ENCODE measurements around the gene C14orf119. TPM values are rescaled to one million over a fixed set of nuclear protein-coding genes. Genes with fewer than 3 reads are reported as not detected.
A peak's percentile ranks its signal among the peaks of the same experiment; 100 is the strongest.

The C14orf119 gene
- total and polyA plus RNA-seq, 5 experiments from 2014 or later = 39.4 to 122 (median 62.7) TPM

GRCh38 chr14:23125933-23126524, 30.7 kb downstream of the C14orf119 start:
- ATAC-seq (no peak), DNase-seq (no peak)
- H3K27me3 Mint-ChIP-seq = no peaks in the 10 kb centered on the region
- H3K36me3 Mint-ChIP-seq = peaks cover 0 to 12% (median 0%) of the 10 kb centered on the region in 3 donors
- peak overlapping the region in 2 of 10 donors; percentile 38 to 90 for H3K27ac Mint-ChIP-seq
- H3K4me3 Mint-ChIP-seq = no peak overlapping the region
- POLR2A ChIA-PET = no interaction called here
- H3K4me1 Mint-ChIP-seq = peaks cover 11 to 20% (median 14%) of the 10 kb centered on the region in 4 donors
- H3K9me3 Mint-ChIP-seq = no peaks in the 10 kb centered on the region

GRCh38 chr14:23126548-23127278, 31.4 kb downstream of the C14orf119 start:
- Mint-ChIP-seq H3K4me3 (no peak overlapping the region), H3K4me1 (peaks cover 6 to 15% (median 8%) of the 10 kb centered on the region in 4 donors), H3K27me3 (no peaks in the 10 kb centered on the region), H3K27ac (peak overlapping the region in 2 of 10 donors; percentile 69 to 73), H3K36me3 (peaks cover 0 to 13% (median 0%) of the 10 kb centered on the region in 3 donors), H3K9me3 (no peaks in the 10 kb centered on the region)
- ATAC-seq (no peak), DNase-seq (no peak)
- POLR2A ChIA-PET = no interaction called here

- no peak for DNase-seq
- Mint-ChIP-seq H3K27ac (peak overlapping the region in 4 of 10 donors; percentile 30 to 73 (median 36)), H3K4me3 (no peak overlapping the region), H3K36me3 (peaks cover 0 to 13% (median 0%) of the 10 kb centered on the region in 3 donors), H3K27me3 (no peaks in the 10 kb centered on the region), H3K4me1 (peaks cover 3 to 10% (median 7%) of the 10 kb centered on the region in 4 donors), H3K9me3 (no peaks in the 10 kb centered on the region)
- POLR2A ChIA-PET = no interaction called here
- ATAC-seq = no peak
Measured at GRCh38 chr14:23127861-23128260, 32.6 kb downstream of the C14orf119 start.

- POLR2A ChIA-PET = interaction anchor here (0.6 kb wide), 1 partner anchor 21 kb away, joined by 3 read pairs; no protein-coding TSS in a partner anchor
- ATAC-seq = no peak
- H3K27ac Mint-ChIP-seq = peak overlapping the region in 2 of 10 donors; percentile 41 to 45
Measured at GRCh38 chr14:23128969-23129758, 33.9 kb downstream of the C14orf119 start.

GRCh38 chr14:23129759-23130316, 34.5 kb downstream of the C14orf119 start:
- Mint-ChIP-seq H3K36me3 (peaks cover 0 to 13% (median 0%) of the 10 kb centered on the region in 3 donors), H3K4me1 (peaks cover 3 to 8% (median 7%) of the 10 kb centered on the region in 4 donors), H3K9me3 (no peaks in the 10 kb centered on the region), H3K27ac (peak overlapping the region in 1 of 10 donors; percentile 45), H3K4me3 (no peak overlapping the region), H3K27me3 (no peaks in the 10 kb centered on the region)
- DNase-seq (no peak), ATAC-seq (no peak)
- POLR2A ChIA-PET = no interaction called here

More at GRCh38 chr14:23128969-23129758, 33.9 kb downstream of the C14orf119 start:
- Mint-ChIP-seq H3K4me1 (peaks cover 3 to 8% (median 7%) of the 10 kb centered on the region in 4 donors), H3K4me3 (no peak overlapping the region), H3K9me3 (no peaks in the 10 kb centered on the region), H3K36me3 (peaks cover 0 to 13% (median 0%) of the 10 kb centered on the region in 3 donors), H3K27me3 (no peaks in the 10 kb centered on the region)
- DNase-seq = no peak

GRCh38 chr14:23130871-23131270, 35.6 kb downstream of the C14orf119 start:
- DNase-seq = no peak
- no peaks in the 10 kb centered on the region for H3K9me3 Mint-ChIP-seq

GRCh38 chr14:23131482-23131881, 36.2 kb downstream of the C14orf119 start:
- Mint-ChIP-seq H3K4me3 (no peak overlapping the region), H3K4me1 (peaks cover 3 to 8% (median 6%) of the 10 kb centered on the region in 4 donors), H3K9me3 (no peaks in the 10 kb centered on the region), H3K36me3 (peaks cover 0 to 13% (median 0%) of the 10 kb centered on the region in 3 donors), H3K27me3 (peaks cover 0 to 1% (median 0%) of the 10 kb centered on the region in 5 donors), H3K27ac (no peak overlapping the region)
- ATAC-seq (no peak), DNase-seq (no peak)
- POLR2A ChIA-PET = no interaction called here

More at GRCh38 chr14:23130871-23131270, 35.6 kb downstream of the C14orf119 start:
- peaks cover 3 to 8% (median 7%) of the 10 kb centered on the region in 4 donors for H3K4me1 Mint-ChIP-seq
- H3K36me3 Mint-ChIP-seq = peaks cover 0 to 13% (median 0%) of the 10 kb centered on the region in 3 donors
- ATAC-seq = no peak
- peak overlapping the region in 3 of 10 donors; percentile 22 to 27 (median 27) for H3K27ac Mint-ChIP-seq
- no peak overlapping the region for H3K4me3 Mint-ChIP-seq
- H3K27me3 Mint-ChIP-seq = no peaks in the 10 kb centered on the region
- POLR2A ChIA-PET = no interaction called here

- Mint-ChIP-seq H3K4me1 (peaks cover 3 to 8% (median 5%) of the 10 kb centered on the region in 4 donors), H3K27me3 (peaks cover 0 to 1% (median 0%) of the 10 kb centered on the region in 5 donors), H3K4me3 (no peak overlapping the region), H3K9me3 (no peaks in the 10 kb centered on the region), H3K36me3 (peaks cover 0 to 14% (median 0%) of the 10 kb centered on the region in 3 donors), H3K27ac (peak overlapping the region in 1 of 10 donors; percentile 55)
- DNase-seq (no peak), ATAC-seq (no peak)
- POLR2A ChIA-PET = no interaction called here
Measured at GRCh38 chr14:23132970-23133369, 37.7 kb downstream of the C14orf119 start.

GRCh38 chr14:23136566-23137133, 41.3 kb downstream of the C14orf119 start:
- Mint-ChIP-seq H3K9me3 (no peaks in the 10 kb centered on the region), H3K27me3 (peaks cover 0 to 1% (median 0%) of the 10 kb centered on the region in 5 donors), H3K27ac (peak overlapping the region in 3 of 10 donors; percentile 22 to 70 (median 39)), H3K4me1 (no peaks in the 10 kb centered on the region), H3K36me3 (peaks cover 0 to 6% (median 3%) of the 10 kb centered on the region in 3 donors), H3K4me3 (no peak overlapping the region)
- POLR2A ChIA-PET = no interaction called here
- ATAC-seq = no peak
- no peak for DNase-seq

- no peaks in the 10 kb centered on the region for H3K9me3 Mint-ChIP-seq
- peaks cover 0 to 1% (median 0%) of the 10 kb centered on the region in 5 donors for H3K27me3 Mint-ChIP-seq
- DNase-seq (no peak), ATAC-seq (no peak)
- no peaks in the 10 kb centered on the region for H3K4me1 Mint-ChIP-seq
- peaks cover 0 to 6% (median 3%) of the 10 kb centered on the region in 3 donors for H3K36me3 Mint-ChIP-seq
- no peak overlapping the region for H3K4me3 Mint-ChIP-seq
- peak overlapping the region in 1 of 10 donors; percentile 39 for H3K27ac Mint-ChIP-seq
- POLR2A ChIA-PET = no interaction called here
Measured at GRCh38 chr14:23137192-23137812, 42.0 kb downstream of the C14orf119 start.

GRCh38 chr14:23137813-23138535, 42.7 kb downstream of the C14orf119 start:
- peaks cover 0 to 1% (median 0%) of the 10 kb centered on the region in 5 donors for H3K27me3 Mint-ChIP-seq
- H3K4me3 Mint-ChIP-seq = no peak overlapping the region
- no peaks in the 10 kb centered on the region for H3K4me1 Mint-ChIP-seq
- H3K36me3 Mint-ChIP-seq = peaks cover 0 to 6% (median 5%) of the 10 kb centered on the region in 3 donors
- no peaks in the 10 kb centered on the region for H3K9me3 Mint-ChIP-seq
- DNase-seq (no peak), ATAC-seq (no peak)
- POLR2A ChIA-PET = no interaction called here
- no peak overlapping the region for H3K27ac Mint-ChIP-seq

All from naive thymus-derived CD8-positive, alpha-beta T cell (primary cell).